Activated CD4-positive, CD25-positive, alpha-beta regulatory T cell treated with anti-CD3 and anti-CD28 coated beads, Interleukin-2, amount 50 U/mL, for 16 hours (primary cell): ENCODE measurements around the gene SRMS.

Source experiments
- DNase-seq: peaks from one replicate; pipeline ENCODE4 v3.0.0-alpha.2; 2020; ENCODE audit warnings: low read depth, low spot score

The SRMS gene, protein sequence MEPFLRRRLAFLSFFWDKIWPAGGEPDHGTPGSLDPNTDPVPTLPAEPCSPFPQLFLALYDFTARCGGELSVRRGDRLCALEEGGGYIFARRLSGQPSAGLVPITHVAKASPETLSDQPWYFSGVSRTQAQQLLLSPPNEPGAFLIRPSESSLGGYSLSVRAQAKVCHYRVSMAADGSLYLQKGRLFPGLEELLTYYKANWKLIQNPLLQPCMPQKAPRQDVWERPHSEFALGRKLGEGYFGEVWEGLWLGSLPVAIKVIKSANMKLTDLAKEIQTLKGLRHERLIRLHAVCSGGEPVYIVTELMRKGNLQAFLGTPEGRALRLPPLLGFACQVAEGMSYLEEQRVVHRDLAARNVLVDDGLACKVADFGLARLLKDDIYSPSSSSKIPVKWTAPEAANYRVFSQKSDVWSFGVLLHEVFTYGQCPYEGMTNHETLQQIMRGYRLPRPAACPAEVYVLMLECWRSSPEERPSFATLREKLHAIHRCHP

DNA sequence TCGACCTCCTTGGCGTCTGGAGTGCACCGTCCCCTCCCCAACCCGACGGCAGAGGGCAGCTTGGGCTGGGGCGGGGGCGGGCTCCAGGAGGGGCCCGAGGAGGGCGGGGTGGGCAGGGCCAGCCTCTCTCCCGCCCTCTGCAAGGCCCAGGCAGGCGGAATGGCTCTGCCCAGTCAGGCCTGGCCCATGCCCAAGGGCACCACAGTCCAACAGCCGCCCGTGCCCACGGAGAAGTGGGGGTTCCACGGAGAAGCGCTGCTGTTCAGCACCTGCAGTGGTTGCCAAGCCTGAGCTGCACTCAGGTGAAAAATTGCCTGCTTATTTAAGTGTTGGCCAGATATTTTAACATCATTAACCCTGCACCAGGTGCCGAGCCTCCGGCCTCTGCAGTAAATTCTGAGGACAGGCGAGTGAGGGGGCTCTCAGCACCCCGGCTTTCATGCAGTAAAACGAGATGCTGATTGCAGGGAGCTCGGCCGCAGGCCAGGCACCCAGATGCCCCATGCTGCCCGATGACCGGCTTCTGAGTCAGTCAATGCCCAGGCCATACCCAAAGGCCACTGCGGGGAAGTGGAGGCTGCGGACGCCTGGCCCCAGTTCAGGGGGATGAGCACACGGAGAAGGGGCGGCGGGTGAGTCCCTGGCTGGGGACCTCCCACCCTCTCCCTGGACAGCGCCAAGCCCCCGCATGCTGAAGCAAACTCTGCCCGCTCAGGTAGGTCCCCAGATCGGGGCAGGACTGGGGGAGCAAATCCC, at the start of gene SRMS:
SRMS (minus strand) TSS at position 25 of the 756 bp plus-strand sequence. CDS start 286 bp downstream, outside the sequence.
- no peak for DNase-seq

DNA sequence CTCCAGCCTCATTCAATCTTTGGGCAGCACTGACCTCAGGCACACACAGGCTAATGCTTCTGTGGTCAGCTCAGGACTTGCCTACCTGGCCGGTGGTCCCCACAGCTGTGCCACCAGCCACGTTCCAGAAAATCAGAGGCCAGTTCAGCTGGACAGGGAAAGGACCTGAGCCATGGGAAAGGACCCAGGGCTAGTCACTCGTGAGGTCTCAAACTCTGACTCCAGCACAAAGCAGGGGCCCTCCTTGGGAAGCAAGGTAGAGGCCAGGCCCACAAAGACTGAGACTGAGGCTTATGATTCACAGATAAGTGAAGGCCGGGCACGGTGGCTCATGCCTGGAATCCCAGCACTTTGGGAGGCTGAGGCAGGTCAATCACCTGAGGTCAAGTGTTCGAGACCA, 48.9 kb upstream of the SRMS start:
- DNase-seq: no peak

DNA sequence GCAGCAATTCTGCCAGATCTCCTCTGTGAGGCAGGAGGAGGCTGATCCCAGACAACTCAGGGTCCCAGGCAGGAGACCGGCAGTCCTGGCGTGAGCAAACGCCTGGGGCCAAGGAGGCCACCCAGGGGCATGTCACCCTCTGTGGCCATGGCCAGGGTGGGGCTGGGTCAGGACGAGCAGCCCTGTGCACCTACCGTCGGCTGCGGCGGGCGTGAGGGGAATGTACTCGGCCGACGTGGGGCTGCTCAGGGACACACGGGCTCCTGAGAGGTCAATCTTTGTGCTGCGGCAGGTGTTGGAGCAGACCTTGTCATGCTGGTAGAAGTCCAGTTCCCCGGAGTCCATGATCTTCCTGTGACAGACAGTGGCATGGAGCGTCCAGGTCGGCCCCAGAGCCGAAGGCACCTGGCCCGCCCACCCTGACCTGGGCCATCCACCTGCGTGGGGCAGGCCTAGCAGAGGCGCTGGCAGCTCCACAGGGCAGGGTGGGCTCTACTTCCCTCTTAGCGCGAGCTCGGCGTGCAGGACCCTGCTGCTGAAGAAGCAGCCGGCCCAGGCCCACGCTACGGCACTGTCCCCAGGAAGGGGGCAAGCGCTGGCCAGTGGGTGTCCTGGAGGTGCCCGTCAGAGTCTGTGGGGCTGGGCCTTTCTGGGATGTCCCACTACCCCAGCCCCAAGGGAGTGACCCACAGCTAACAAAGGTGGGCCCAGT, 48.0 kb upstream of the SRMS start:
- DNase-seq: no peak

DNA sequence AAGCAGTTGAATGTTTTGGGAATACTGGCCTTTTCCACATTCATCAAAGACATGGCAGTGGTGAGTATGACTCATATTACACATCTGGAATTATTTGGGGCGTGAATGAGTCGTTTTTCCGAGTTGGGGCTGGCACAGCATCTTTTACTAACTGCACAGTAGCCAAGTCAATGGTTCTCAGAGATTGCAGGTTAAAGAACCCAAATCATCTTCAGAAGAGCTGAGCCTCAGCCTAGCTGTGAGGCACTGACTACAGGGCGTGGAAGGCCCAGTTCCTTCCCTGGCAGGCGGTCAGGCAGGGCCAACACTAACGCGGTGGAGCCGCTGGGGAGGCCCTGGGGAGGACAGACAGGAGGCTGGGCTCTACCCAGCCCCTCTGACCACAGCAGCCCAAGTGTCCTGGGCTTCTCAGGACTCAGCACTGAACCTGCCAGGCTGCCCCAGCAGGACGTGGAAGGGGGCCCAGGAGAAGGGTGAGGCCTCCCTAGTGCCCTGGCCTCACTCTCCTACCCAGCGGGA, 46.6 kb upstream of the SRMS start:
- DNase-seq: no peak

DNA sequence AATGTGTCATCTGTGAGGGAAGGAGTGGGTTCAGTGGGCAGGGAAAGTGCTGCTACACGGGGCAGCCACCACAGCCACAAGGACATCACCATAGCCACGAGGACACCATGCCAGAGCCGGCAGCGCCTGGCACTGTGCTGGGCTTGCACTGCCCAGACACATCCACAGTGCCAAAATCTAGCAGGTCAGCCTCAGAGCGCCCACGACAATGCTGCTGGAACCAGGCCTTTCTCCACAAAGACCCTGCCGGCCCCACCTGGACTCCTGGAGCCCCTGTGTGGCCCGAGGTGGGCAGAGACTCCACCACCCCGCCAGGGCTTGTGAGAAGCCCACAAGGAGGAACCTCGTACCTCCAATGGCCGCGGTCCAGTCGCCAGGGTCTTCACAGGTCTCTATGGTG, 45.1 kb upstream of the SRMS start:
- DNase-seq: no peak

DNA sequence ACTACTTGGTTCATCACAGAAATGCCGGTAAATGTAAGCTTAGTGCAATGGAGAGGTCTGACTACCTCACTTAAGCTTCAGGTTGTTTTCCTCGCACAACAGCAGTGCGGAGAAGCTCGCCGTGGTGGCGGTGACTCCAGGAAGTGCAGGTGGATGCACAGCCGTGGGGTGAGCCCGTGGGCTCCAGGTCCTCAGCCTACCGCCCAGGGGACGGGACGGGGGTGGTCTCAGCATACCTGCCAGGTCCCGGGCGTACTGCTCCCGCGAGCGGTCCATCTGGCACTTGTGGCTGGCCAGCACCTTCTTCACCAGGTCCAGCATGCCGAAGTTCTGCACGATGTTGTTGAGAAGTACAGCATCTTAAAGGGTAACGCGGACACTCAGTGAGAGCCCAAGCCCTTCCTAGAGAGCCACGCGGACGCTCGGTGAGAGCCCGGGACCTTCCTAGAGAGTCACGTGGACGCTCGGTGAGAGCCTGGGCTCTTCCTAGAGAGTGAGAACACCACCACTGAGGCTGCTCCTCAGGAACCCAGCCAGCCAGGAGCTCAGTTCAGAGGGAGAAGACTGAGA, 44.3 kb upstream of the SRMS start:
- DNase-seq: no peak

DNA sequence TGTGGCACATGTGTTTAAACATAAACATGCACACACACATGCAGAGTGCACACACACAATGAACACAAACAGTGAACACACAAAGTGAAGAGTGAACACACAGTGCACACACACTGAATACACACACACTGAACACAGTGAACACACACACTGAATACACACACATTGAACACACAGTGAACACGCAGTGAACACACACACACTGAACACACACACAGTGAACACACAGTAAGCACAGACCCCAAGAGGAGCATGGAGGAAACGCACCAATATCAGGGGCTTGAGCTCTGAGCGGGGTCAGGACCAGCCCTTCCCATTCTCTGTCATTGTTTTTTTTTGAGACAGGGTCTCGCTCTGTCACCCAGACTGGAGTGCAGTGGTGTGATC, 43.6 kb upstream of the SRMS start:
- DNase-seq: no peak

DNA sequence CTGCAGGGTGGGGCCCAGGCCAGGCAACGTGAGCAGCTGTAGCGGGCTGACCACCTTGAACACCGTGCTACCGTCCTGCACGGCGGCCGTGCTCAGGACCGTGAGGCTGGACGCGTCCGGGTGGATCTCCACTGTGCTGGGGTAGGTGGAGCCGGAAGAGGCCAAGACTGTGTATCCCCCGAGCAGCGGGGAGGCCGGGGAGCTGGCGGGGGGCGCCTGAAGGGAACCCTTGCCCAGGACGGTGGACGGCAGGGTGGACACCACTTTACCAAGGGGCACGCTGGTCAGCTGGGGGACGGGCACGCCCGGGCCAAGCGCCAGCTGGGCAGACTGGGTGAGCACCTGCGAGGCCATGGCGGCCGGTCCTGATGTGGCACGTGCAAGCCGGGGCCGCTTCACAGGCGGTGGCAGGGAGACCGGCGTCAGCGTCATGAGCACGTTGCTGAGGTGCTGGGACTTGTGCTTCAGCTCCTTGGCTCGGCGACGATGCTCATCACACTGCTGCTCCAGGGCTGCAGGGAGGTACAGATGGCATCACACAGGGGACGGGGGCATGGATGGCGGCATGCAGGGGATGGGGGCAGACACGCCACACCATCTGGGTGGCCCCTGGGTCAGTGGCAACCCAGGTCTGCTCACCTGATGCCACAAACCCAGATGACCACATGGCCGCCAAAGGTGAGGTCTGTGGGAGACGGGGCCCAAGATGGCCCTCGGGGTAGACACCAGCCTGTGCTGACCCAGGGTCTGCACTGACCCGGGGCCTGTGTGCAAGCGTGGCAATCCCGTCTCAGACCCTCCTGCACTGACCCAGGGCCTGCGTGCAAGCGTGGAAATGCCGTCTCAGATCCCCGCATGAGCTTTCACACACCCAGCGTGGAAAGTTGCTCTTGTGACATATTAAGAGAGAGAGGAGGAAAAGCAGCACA, 42.9 kb upstream of the SRMS start:
- DNase-seq: no peak

DNA sequence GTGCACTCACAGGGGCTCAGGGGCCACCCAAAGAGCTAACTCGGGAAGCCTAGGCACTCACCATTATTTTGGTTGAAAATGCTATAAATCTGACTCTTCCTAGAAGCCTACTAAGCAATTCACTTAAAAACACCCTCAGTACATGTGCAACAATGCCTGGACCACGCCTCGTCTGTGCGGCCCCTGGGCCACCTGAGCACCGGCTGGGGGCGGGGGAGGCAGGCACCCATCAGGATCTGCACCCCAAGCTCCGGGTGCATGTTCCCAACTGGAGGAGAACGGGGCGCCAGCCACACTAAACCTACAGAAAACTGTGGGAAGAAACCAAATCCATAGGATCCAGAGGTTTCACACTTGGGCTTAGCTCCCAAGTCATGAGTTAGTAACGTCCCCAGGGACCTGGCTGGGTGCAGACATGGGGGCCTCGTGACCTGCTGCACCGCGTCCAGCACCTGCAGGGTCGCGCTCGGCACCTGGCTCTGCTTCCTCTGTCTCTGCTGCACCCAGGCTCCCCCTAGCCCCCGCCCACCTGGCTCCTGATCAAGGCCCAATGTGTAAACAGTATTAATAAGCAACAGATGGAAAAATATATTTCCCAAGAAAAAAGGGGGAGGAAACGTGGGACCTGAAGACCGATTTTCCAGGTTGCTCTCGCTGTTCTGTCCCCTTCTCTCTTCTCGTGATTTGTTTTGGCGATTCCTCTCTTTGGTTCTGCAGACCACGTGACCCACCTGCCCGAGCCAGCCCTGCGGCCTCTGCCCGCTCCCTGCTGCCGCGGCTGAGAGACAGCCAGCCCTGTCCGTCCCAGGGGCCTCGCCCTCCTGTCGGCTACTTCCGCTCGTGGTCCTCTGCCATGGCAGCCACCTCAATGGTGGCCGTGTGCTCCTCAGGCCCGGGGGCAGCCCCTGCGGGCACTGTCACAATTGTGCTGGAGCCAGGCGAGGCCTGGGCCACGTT, 42.0 kb upstream of the SRMS start:
- DNase-seq: no peak

DNA sequence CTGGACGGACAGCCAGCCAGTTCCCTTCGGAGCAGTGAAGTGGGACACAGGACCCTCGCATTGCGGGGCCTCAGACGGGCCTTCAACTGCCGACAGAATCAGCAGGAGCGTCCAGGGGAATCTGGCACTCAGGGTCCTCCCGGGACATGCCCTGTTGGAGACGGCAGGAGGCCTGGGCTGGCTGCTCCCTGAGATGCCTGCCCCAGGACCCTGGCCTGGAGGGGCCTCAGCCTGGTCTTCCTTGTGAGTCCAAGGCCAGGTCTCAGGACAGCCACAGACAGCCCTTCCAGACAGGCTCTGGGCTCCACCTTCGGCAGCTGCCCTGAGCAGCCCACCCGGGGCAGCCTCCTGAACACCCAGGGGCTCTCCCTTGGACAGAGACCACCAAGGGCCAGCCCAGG, 41.1 kb upstream of the SRMS start:
- DNase-seq: no peak

DNA sequence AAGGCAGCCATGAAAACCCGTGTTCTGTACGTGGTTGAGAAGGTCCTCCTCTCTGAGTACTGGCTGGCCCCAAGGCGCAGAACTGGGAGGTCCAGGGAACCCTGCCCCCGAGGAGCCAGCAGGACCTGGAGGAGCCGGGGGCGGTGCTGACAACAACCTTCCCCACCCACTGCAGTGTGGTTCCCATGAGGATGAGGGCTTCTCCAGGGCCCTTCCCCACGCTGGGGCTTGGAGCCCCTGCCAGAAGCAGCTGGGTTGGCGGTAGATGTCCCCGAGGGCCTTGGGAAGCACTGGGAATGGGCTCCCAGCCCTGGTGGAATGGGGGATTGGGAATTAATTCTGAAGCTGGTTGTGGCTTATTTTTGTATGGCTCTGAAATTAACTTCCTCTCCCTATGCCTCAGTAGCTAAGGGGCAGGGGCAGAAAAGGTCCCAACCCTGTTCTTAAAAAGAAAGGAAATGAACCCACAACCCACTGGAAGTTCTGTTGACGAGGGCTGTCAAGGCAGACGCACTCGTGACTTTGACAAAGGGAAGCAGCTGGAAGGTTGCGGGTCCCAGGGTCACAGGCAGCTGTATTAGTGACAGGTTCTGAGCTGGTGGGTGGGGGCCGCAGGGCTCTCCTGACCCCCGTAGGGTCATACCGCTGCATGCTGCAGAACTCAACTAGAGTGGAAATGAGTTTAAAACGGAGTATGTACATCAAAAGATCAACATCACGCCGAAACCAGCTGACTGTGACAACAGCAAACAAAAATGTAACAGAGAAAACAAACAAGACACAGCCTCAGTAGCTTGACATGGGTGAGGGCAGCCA, 40.4 kb upstream of the SRMS start:
- DNase-seq: no peak

DNA sequence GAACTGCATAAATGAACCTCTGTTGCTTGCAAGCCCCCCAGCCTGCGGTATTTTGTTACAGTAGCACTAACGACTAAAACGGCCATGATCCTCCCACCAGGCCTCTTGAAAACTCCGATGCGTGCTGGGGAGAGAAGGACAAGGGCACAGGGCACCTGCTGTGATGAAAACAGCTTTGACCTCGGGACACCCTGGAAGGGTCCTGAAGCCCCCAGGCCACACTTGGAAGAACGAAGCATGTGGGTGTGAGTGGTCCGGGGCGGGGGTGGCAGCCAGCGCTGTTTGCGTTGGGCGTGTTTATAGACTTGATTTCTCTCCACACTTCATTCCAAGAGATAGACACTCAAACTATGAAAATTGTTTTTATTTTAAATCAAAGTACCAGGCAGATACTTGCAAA, 39.7 kb upstream of the SRMS start:
- DNase-seq: no peak

DNA sequence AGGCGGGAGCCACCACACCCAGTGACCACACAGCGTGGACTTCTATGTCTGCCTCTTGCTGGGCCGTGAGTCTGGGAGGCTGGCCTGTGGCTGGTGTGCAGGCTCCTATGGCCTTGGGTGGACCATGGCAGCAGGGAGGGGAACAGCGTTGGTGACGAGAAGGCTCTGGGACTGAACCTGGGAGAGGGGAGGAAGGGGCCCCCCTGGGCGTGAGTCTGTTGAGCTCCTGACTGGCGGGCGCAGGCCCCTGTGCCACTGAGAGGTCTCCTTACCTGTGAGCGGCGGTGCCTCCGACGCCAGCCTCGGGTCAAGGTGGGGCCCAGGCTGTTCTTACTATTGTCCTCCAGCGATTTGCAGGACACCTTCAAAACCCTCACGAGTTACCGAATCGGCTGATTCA, 39.2 kb upstream of the SRMS start:
- no peak for DNase-seq

DNA sequence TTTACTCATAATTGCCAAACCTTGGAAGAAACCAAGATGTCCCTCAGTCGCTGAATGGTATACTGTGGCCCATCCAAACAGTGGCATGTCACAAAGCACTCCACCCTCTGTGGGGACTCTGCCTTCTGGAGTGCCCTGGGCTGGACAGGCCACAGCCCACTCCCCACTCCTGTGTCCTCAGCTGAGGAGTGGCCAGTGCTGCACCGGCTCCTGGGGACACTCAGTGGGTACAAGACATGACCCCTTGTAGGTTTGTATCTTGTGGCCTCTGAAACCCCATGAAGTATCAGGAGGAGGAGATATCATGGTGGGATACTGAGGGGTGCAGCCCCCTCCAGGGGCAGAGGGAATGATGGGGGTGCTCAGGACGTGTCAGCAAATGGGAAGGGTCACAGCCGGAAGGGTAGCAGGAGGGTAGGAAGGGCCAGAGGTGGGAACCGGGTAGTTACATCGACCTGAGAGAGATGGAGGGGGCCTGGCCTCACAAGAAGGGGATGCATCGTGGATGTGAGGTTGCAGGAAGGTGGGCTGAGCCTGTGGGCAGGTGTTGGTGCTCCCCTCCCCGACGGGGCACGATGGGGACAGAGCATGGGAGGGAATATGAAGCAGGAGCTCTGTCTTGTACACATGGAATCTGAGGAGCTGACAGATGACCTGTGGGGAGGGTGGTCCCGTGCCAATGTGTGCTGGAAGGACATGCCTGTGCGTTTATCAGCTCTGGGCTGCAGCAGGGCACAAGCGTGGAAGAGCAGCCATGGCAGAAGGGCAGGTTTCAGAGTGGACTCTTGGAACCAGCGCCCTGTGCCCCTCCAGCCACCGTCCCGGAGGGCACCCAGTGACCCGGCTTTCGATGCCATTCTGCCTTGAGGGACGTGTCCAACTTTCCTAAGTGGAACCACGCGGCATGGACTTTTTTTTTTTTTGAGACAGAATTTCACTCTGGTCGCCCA, 38.3 kb upstream of the SRMS start:
- no peak for DNase-seq

DNA sequence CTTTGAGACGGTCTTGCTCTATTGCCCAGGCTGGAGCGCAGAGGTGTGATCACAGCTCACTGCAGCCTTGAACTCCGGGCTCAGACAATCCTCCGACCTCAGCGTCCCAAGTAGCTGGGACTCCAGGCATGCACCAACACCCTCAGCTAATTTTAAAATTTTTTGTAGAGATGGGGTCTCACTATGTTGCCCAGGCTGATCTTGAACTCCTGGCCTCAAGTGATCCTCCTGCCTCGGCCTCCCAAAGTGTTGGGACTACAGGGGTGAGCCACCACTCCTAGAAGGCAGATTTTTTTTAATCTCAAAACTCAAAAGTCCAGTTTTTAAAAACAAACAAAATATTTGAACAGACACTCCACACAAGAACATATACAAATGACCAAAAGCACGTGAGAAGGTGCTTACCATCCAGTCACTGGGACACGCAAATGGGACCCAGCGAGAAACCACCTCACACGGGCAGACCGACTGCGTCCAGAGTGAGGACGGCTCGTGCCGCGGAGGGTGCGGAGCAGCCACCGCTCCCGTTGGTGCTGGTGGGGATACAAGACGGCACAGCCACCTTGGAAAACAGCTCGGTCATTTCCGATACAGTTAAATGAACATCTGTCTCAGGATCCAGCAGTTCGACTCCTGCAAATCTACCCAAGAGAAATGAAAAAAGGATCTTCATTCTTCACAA, 35.0 kb upstream of the SRMS start:
- DNase-seq: no peak

DNA sequence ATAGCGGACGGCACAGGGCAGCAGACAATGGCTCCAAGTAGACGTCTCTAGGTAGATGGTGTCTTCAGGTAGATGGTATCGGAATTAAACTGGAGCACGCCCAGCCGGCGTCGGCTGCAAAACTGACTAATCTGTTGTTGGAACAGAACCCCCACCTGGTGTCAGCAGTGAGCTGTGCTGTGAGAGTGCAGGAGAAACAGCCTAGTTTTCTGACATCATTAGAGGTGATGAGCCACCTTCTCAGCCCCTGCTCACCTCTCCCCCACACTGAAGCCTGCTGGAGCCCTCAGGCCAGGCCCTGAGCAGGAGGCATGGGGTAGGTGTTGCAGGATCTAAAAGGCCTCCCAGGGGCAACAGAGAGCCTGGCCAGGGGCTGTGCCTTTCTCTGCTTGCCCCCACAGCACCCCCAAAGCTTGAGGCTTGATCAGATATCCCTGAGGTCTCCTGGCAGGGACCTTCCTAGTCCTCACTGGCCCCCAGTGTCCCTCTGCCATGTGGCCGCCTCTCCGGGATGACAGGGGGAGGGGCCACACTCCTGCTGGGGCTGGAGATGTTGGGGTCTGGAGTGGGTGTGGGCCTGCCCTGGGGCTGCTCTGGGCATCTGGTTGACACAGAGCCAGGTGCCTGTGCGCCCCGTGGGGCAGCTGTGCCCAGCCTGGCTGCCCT, 33.4 kb upstream of the SRMS start:
- peak; percentile 43 for DNase-seq
